Spleen (tissue), 7 donors: ENCODE measurements around the gene WBP1L.

Source experiments
- CTCF ChIP-seq, 11 experiments: fragments of 200-600 bp in 7 of 11; fragments of 450-650 bp in 4 of 11; sonication (generic) in 4 of 11; IDR thresholded peaks in 8 of 11; conservative IDR thresholded peaks in 3 of 11; 1 replicate in 7 of 11; 2 replicates in 4 of 11; pipeline versions ENCODE4 v1.4.0 to v1.8.0; 2016 to 2021; ENCODE audit warnings: antibody characterized with exemption in 11 of 11, inconsistent platforms in 4 of 11, mild to moderate bottlenecking in 1 of 11
- POLR2A ChIP-seq, 3 donors: fragments of 450-650 bp; IDR thresholded peaks; one replicate each; pipeline ENCODE4 v1.5.1; 2017; ENCODE audit warnings: antibody characterized with exemption in 3 of 3, mild to moderate bottlenecking in 1 of 3
- POLR2AphosphoS5 ChIP-seq, 3 donors: sonication (generic); formaldehyde crosslinking; IDR thresholded peaks; one replicate each; pipeline ENCODE4 v1.5.1; 2017; ENCODE audit warnings: antibody characterized with exemption in 3 of 3
- donor health status: DM: no; HTN: no; CAD: no; lungs with moderate emphysema.
- donor health status: DM: no; HTN: no; CAD: no.
- donor health status: DM: no; HTN: no; CAD: no.

GRCh38 chr10:102776779-102777456 lies 33.2 kb downstream of the WBP1L start:
- no peak for TF ChIP-seq POLR2A (IDR thresholded peaks at IDR 0.05)
- TF ChIP-seq CTCF (IDR thresholded peaks at IDR 0.05 in 8 of 11, conservative IDR thresholded peaks at IDR 0.05 in 3 of 11) = no peak
- peak in 2 of 3 donors; percentile 52 to 76 for TF ChIP-seq POLR2AphosphoS5 (IDR thresholded peaks at IDR 0.05)
